Upper lobe of left lung (tissue), 4 donors: ENCODE measurements around the gene LIN52.

ENCODE experiments used
- CTCF ChIP-seq, 6 experiments: fragments of 450-650 bp in 4 of 6; fragments of 200-600 bp in 2 of 6; sonication (generic) in 2 of 6; IDR thresholded peaks; one replicate each; pipeline ENCODE4 v1.5.1; 2016 to 2019; ENCODE audit warnings: antibody characterized with exemption in 6 of 6
- POLR2A ChIP-seq, 4 donors: fragments of 450-650 bp; IDR thresholded peaks; one replicate each; pipeline ENCODE4 v1.5.1; 2016 to 2017; ENCODE audit warnings: antibody characterized with exemption in 4 of 4, mild to moderate bottlenecking in 2 of 4

- TF ChIP-seq CTCF (IDR thresholded peaks at IDR 0.05) (no peak), POLR2A (IDR thresholded peaks at IDR 0.05) (no peak)
Measured at GRCh38 chr14:74204491-74204890, 119.7 kb downstream of the LIN52 start.
